ENCODE results near the gene NCOA5. TPM values are rescaled to one million over a fixed set of nuclear protein-coding genes. Genes with fewer than 3 reads are reported as not detected.

NCOA5 gene
- total and polyA plus RNA-seq, 12 donors, result 7.6 to 22.5 (median 11.5) TPM

DNA sequence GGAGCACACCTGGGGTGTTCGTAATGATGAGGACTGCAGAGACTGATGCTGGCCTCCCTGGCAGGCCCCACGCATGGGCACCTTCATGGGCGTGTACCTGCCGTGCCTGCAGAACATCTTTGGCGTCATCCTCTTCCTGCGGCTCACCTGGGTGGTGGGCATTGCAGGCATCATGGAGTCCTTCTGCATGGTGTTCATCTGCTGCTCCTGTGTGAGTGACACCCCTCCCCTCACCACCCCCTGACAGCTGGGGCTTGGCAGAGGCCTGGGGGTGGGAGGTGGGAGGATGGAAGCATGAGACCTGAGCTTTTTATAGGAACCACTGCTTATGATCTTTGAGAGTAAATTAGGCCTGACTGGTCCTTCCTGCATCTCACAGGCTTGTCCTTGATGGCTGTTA, 54.0 kb downstream of the NCOA5 start:
- WGBS, 2 donors, result 71 to 81% methylated on average over 6 of the region's 6 CpGs
- intact Hi-C loops (cut with DNase I), result no loop called here
- DNase-seq, result no peak
- Histone ChIP-seq H3K9me3 (no peaks in the 10 kb centered on the region), H3K36me3 (no peaks in the 10 kb centered on the region), H3K4me1 (peaks cover 0 to 11% (median 9%) of the 10 kb centered on the region in 9 donors), H3K4me3 (no peak overlapping the region), H3K27ac (no peak overlapping the region), H3K27me3 (peaks cover 14 to 66% (median 60%) of the 10 kb centered on the region in 7 donors)
- TF ChIP-seq, protein P1, sequence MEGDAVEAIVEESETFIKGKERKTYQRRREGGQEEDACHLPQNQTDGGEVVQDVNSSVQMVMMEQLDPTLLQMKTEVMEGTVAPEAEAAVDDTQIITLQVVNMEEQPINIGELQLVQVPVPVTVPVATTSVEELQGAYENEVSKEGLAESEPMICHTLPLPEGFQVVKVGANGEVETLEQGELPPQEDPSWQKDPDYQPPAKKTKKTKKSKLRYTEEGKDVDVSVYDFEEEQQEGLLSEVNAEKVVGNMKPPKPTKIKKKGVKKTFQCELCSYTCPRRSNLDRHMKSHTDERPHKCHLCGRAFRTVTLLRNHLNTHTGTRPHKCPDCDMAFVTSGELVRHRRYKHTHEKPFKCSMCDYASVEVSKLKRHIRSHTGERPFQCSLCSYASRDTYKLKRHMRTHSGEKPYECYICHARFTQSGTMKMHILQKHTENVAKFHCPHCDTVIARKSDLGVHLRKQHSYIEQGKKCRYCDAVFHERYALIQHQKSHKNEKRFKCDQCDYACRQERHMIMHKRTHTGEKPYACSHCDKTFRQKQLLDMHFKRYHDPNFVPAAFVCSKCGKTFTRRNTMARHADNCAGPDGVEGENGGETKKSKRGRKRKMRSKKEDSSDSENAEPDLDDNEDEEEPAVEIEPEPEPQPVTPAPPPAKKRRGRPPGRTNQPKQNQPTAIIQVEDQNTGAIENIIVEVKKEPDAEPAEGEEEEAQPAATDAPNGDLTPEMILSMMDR (IDR thresholded peaks at IDR 0.05), result no peak
- ATAC-seq, result no peak

DNA sequence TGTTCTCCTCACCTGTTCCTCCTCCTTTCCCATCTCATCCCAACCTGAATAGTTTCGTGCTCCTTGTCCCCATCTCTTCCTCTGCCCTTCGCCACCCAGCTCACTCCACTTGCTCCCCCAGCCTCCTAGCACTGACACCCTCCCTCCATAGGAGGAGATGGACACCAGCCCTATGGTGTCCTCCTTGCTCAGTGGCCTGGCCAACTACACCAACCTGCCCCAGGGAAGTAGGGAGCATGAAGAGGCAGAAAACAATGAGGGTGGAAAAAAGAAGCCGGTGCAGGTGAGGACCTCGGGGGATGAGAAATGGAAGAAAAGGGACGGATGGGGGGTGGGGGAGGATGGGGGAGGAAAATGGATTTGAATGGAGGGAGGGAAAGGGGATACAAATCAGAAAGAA, 54.5 kb downstream of the NCOA5 start:
- Histone ChIP-seq H3K27ac (no peak overlapping the region), H3K36me3 (no peaks in the 10 kb centered on the region), H3K4me3 (no peak overlapping the region), H3K27me3 (peaks cover 18 to 70% (median 60%) of the 10 kb centered on the region in 7 donors), H3K9me3 (no peaks in the 10 kb centered on the region), H3K4me1 (peaks cover 0 to 11% (median 9%) of the 10 kb centered on the region in 9 donors)
- 59 to 62% methylated on average over 5 of the region's 5 CpGs for WGBS, 2 donors
- no peak for ATAC-seq
- no peak for DNase-seq
- TF ChIP-seq, protein P1 (IDR thresholded peaks at IDR 0.05), result no peak
- intact Hi-C loops (cut with DNase I), result no loop called here

DNA sequence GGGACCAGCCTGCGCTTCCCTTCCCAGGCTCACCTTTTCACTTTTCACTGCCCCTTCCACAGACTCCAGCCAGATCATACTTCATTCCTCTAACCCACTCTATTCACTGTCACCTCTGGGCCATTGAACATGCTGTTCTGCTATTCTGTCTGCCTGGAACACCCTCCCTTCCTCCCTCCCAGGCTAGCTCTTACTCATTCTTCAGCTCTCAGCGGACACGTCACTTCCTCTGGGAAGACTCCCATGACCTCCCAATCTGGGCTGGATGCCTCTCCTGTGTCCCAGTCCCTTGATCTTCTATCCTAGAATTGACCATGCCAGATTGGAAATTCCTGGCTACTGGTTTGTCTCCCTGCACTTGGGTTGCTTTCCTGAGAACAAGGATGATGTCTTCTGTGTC, 55.7 kb downstream of the NCOA5 start:
- H3K27me3 ChIP-seq, result peaks cover 26 to 83% (median 67%) of the 10 kb centered on the region in 7 donors
- no peaks in the 10 kb centered on the region for H3K9me3 ChIP-seq
- DNase-seq (no peak), ATAC-seq (no peak)
- intact Hi-C loops (cut with DNase I), result no loop called here
- TF ChIP-seq, protein P1 (IDR thresholded peaks at IDR 0.05), result no peak
- H3K36me3 ChIP-seq, result no peaks in the 10 kb centered on the region
- H3K4me1 ChIP-seq, result peaks cover 0 to 11% (median 9%) of the 10 kb centered on the region in 9 donors
- H3K4me3 ChIP-seq, result no peak overlapping the region
- 78 to 80% methylated on average over 3 of the region's 3 CpGs for WGBS, 2 donors
- no peak overlapping the region for H3K27ac ChIP-seq

DNA sequence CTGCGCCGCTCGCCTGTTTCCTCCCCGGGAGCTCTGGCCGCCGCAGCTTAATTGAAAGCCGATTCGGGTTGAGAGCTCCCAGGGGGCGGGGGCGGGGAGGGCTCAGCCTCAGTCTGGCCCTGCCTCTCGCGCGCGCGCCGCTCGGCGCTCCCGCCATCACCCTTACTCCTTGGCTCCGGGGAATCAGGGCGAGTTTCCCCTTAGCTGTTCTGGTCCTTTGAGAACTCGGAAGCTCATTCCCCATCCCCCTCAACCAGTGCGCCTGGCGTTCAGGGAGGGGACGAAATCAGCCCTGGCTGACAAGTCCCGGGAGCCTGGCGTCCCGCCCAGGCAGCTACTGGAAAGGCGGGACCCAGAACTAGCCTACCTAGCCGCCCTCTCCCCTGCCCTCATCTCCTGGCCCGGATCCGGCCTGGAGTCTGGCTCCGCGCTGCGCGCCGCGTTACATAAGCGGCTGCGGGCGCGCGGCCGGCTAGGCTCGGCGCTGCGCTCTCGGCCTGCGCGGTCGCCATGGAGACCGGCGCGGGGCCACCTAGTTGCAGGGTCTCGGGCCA, 58.0 kb downstream of the NCOA5 start:
- intact Hi-C loops (cut with DNase I), result no loop called here
- no peaks in the 10 kb centered on the region for H3K9me3 ChIP-seq
- H3K36me3 ChIP-seq, result no peaks in the 10 kb centered on the region
- peaks cover 0 to 11% (median 9%) of the 10 kb centered on the region in 9 donors for H3K4me1 ChIP-seq
- DNase-seq (no peak), ATAC-seq (peak in 6 of 8 donors; percentile 29 to 67 (median 38))
- H3K4me3 ChIP-seq, result peak overlapping the region in 6 of 10 donors; percentile 14 to 27 (median 19)
- H3K27ac ChIP-seq, result no peak overlapping the region
- 1% methylated on average over 54 to 55 of the region's 55 CpGs for WGBS, 2 donors
- TF ChIP-seq, protein P1 (IDR thresholded peaks at IDR 0.05), result no peak
- H3K27me3 ChIP-seq, result peaks cover 34 to 100% (median 90%) of the 10 kb centered on the region in 7 donors
